NT2/D1 (cell line): ENCODE measurements around the gene HS3ST3B1.

Experiments used
- SUZ12 ChIP-seq: IDR thresholded peaks from 2 replicates; pipeline ENCODE4 v1.6.1; 2011; ENCODE audit not compliant: insufficient read length, insufficient read depth; ENCODE audit errors: extremely low read depth
- YY1 ChIP-seq: IDR thresholded peaks from 2 replicates; pipeline ENCODE4 v1.6.1; 2011; ENCODE audit not compliant: insufficient read length, insufficient read depth

DNA sequence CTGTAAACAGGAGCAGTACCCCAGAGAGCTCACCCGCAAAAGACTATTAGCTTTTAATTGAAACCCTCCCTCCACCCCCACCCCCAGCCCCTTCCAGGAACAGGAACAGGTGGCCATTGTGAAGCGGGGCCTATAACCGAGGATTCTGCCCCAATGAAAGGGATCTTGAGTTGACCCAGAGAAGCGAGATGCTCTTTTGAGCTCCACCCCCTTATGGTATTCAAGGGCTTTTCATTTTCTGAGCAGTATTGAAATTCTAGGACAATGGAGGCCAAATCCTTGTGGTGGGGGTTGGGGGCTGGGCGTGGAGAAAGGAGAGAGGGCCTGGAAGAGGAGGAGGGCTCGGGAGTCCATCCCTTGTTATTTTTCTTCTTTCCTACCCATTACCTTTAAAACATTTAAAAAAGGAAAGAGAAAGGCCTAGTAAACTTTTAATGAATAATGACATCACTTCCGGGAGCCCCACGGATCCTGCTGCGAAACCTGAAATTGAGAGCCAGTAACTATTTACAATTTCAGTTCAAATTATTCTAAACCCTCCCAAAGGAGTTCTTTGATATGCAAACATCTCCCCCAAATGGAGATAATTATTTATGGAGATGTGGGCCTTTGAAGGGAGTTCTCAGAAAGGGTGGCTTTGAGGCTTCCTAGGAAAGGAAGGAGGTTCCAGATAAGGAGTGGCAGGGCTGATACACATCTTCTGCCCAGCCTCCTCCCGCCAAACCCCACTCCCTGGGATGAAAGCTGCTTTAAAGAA, 30.5 kb downstream of the HS3ST3B1 start:
- TF ChIP-seq YY1 (no peak), SUZ12 (no peak)
